Coronary artery (tissue), 2 donors: ENCODE measurements around the gene MED12L.

ENCODE experiments used
- DNase-seq: peaks from one replicate; pipeline ENCODE4 v3.0.0-alpha.2; 2017; ENCODE audit warnings: low spot score
- H3K27ac ChIP-seq, 2 donors: fragments of 200-600 bp; sonication (generic); one replicate each; pipeline ENCODE4 v1.5.1; 2016 to 2019
- H3K4me3 ChIP-seq: fragments of 200-600 bp; sonication (generic); 2 replicates; pipeline ENCODE4 v1.5.1; 2016; ENCODE audit warnings: mild to moderate bottlenecking, moderate library complexity
- TF ChIP-seq, protein P1 (sequence below): fragments of 200-600 bp; sonication (generic); IDR thresholded peaks from one replicate; pipeline ENCODE4 v1.5.1; 2019; ENCODE audit warnings: antibody characterized with exemption

Gene MED12L

DNA sequence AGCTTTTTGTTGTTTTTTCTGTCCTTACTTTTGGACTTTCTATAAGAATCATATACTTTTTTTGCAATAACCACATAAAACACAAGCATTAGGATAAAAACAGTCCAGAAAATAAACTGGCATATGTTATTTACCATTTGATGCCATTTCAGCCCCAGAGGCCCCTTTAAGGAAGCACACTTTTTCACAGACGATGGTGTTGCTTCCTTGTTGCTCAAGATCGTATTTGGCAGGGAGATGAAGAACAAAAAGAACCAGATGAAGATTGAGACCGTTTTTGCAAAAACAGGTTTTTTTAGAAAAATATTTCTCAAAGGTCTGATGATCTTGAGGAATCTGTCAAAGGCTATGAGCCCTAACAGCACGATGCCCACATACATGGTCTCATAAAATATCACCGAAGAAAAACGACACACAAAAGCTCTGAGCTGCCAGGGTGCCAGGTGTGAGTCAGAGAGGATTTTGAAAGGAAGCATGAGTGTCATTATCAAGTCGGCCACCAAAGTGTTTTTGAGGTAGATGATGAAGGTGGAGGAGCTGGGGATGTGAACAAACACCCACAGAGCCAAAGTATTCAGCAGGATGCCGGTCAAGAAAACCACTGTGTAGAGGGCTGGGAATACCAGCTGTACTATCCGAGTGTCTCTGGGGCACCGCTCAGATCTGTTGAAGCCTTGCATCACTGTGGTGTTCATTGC lies 243.0 kb downstream of the MED12L start:
- peak overlapping the region; percentile 35 for H3K4me3 ChIP-seq
- TF ChIP-seq, protein P1, sequence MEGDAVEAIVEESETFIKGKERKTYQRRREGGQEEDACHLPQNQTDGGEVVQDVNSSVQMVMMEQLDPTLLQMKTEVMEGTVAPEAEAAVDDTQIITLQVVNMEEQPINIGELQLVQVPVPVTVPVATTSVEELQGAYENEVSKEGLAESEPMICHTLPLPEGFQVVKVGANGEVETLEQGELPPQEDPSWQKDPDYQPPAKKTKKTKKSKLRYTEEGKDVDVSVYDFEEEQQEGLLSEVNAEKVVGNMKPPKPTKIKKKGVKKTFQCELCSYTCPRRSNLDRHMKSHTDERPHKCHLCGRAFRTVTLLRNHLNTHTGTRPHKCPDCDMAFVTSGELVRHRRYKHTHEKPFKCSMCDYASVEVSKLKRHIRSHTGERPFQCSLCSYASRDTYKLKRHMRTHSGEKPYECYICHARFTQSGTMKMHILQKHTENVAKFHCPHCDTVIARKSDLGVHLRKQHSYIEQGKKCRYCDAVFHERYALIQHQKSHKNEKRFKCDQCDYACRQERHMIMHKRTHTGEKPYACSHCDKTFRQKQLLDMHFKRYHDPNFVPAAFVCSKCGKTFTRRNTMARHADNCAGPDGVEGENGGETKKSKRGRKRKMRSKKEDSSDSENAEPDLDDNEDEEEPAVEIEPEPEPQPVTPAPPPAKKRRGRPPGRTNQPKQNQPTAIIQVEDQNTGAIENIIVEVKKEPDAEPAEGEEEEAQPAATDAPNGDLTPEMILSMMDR = no peak
- peak overlapping the region in 1 of 2 donors; percentile 31 for H3K27ac ChIP-seq
- no peak for DNase-seq

DNA sequence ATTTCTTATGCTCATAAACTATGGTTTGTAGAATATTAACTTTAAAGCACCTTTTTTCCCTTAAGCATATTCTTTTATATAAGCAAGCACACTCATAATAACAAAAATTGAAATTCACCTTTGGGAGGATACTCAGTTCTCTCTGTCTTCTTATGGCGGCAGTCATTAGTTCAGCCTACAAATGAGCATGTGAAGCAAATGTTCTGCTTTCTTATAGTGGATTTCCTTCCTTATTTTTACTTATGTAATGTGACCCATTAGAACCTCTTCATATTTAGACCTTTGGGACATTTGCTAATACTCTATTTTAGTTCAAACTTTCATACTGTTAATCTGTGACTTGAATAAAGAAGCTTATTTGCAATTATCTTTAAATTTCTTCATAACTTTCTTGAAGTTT lies 243.9 kb downstream of the MED12L start, which contains the start of gene P2RY13:
Gene P2RY13 (minus strand): TSS at position 187 of the 400 bp plus-strand sequence. CDS start 21 bp downstream, at position 166.
- DNase-seq = no peak
- Histone ChIP-seq H3K27ac (peak within 1 kb of the TSS in 1 of 2 donors; percentile 31), H3K4me3 (peak within 1 kb of the TSS; percentile 35)
- TF ChIP-seq, protein P1 = no peak

DNA sequence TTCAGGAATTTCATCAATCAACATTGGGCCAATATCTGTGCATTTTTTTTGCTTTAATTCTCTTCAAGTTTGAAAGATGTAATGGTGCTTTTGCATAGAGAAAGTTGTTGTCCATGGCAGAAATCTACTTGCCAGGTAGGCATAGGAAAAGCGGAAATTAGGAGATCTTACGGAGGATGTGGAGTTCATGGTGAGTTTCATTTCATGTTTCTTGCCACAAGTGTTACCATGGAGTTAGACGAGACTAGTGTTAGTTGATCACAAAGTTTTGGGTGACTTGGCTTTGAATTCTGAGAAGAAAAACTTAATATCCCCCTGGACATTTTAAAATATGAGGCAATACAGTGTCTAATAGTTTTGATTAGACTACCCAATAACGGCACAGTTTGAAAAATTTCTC lies 244.9 kb downstream of the MED12L start:
- TF ChIP-seq, protein P1 = no peak
- no peak for DNase-seq
- H3K4me3 ChIP-seq = no peak overlapping the region
- H3K27ac ChIP-seq = no peak overlapping the region

DNA sequence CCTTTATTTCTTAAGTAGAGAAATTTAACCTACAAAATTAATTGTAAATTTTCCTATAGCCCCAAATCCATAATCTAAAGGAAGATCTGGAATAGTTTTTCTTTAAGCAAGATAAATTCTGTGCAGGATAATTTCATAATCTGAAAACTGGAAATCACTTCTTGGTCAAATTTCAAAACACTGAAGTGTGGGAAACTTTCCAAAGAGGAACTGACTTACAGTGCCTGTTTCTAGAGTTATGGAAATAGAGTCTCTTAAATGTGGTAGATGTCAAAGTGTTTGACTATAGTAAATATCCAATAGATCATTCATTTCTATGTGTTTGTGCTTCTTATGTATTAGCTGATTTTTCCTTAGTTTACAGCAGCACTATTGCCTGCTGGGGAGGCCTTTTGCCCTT lies 245.4 kb downstream of the MED12L start:
- TF ChIP-seq, protein P1 = no peak
- Histone ChIP-seq H3K27ac (no peak overlapping the region), H3K4me3 (no peak overlapping the region)
- DNase-seq = no peak

DNA sequence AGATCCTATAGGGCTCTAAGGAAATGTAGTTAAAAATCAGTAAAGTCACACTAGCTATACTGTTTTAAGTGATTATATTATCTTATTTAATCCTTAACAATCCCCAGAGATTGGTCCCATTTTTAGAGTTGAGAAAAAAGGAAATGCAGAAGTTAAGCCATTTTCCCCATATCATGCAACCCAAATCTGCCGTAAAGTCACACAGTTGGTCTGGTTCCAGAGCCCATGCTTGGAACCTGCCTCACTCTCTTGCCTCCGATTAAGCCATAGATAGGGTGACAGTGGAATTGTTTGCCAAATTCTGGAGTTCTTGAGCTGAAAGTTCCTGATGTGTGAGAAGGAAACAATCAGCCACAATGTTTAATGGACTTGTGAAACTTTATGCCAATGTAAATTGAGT lies 246.2 kb downstream of the MED12L start:
- no peak overlapping the region for H3K4me3 ChIP-seq
- no peak for DNase-seq
- TF ChIP-seq, protein P1 = no peak
- H3K27ac ChIP-seq = no peak overlapping the region

DNA sequence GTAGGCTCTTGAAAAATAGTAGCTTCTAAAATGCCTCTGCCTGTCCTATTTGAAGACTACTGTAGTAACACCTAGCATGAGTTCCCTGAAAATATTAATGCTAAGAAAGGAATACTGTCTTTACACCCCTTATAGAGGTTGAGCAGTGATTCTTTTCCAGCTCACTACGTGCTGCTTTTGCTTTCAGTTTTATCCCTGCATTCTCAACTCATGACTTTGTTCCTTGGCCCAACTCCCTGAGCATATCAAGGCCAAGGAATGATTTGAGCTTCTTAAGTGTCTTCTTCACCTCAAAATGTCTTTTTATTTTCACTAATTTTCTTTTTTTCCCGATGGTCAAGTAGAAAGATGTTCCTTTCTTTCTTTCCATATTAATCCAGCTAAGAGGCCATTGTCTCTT lies 260.4 kb downstream of the MED12L start:
- no peak for DNase-seq
- Histone ChIP-seq H3K4me3 (peak overlapping the region; percentile 49), H3K27ac (no peak overlapping the region)
- TF ChIP-seq, protein P1 = no peak

DNA sequence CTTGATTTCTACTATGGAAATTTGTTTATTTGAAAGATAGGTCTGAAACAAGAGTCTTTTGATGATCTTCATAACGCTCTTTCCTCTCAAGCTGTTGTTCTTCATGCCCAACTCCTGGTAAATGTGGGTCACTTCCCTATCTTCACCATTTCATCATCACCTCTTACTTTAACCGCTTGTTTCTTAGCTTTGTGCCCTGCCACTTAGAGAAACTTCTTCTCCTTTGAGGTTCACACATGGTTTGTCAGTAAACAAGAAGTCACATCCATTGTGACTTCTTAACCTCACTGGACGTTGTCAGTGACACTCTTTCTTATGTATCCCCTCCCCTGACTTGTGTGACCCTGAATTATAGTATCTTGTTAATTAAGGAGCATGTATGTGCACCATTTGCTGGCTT lies 260.8 kb downstream of the MED12L start:
- TF ChIP-seq, protein P1 = no peak
- Histone ChIP-seq H3K4me3 (peak overlapping the region; percentile 49), H3K27ac (no peak overlapping the region)
- DNase-seq = no peak
